Amniotic stem cell (primary cell): ENCODE measurements around the gene PDE4D.

ENCODE experiments used
- DNase-seq: peaks from one replicate; lab custom pipeline; 2025; lab: John Stamatoyannopoulos, UW

Gene PDE4D

GRCh38 chr5:59741599-59741998, 151.9 kb downstream of the PDE4D start:
- DNase-seq = no peak

- no peak for DNase-seq
Observed at GRCh38 chr5:59738024-59738423, 155.5 kb downstream of the PDE4D start.

- DNase-seq = no peak
Observed at GRCh38 chr5:59732806-59733205, 160.7 kb downstream of the PDE4D start.

GRCh38 chr5:59732301-59732700, 161.2 kb downstream of the PDE4D start:
- DNase-seq = no peak

- DNase-seq = no peak
Observed at GRCh38 chr5:59731809-59732208, 161.7 kb downstream of the PDE4D start.

GRCh38 chr5:59729820-59730219, 163.7 kb downstream of the PDE4D start:
- DNase-seq = no peak

- DNase-seq = no peak
Observed at GRCh38 chr5:59729357-59729756, 164.2 kb downstream of the PDE4D start.

- DNase-seq = no peak
Observed at GRCh38 chr5:59728356-59728755, 165.2 kb downstream of the PDE4D start.

GRCh38 chr5:59727186-59727585, 166.3 kb downstream of the PDE4D start:
- no peak for DNase-seq

GRCh38 chr5:59725392-59725767, 168.1 kb downstream of the PDE4D start:
- no peak for DNase-seq

- no peak for DNase-seq
Observed at GRCh38 chr5:59724482-59725391, 168.8 kb downstream of the PDE4D start.

GRCh38 chr5:59722874-59723273, 170.7 kb downstream of the PDE4D start:
- no peak for DNase-seq

GRCh38 chr5:59721741-59722140, 171.8 kb downstream of the PDE4D start:
- DNase-seq = no peak

- DNase-seq = no peak
Observed at GRCh38 chr5:59720063-59720462, 173.5 kb downstream of the PDE4D start.

- no peak for DNase-seq
Observed at GRCh38 chr5:59716966-59717500, 176.5 kb downstream of the PDE4D start.

- DNase-seq = no peak
Observed at GRCh38 chr5:59716029-59716428, 177.5 kb downstream of the PDE4D start.

- no peak for DNase-seq
Observed at GRCh38 chr5:59715228-59715627, 178.3 kb downstream of the PDE4D start.

- no peak for DNase-seq
Observed at GRCh38 chr5:59713498-59713844, 180.1 kb downstream of the PDE4D start.

- DNase-seq = no peak
Observed at GRCh38 chr5:59712836-59713497, 180.6 kb downstream of the PDE4D start.

- DNase-seq = no peak
Observed at GRCh38 chr5:59711310-59711709, 182.2 kb downstream of the PDE4D start.

- DNase-seq = no peak
Observed at GRCh38 chr5:59709846-59710245, 183.7 kb downstream of the PDE4D start.

- no peak for DNase-seq
Observed at GRCh38 chr5:59709346-59709821, 184.1 kb downstream of the PDE4D start.

- no peak for DNase-seq
Observed at GRCh38 chr5:59704936-59705335, 188.6 kb downstream of the PDE4D start.
